A673 (cell line): ENCODE data around the gene CYB5A.

Experiments used
- CTCF ChIP-seq: fragments of 300-800, 200-600 bp; sonication (generic); conservative IDR thresholded peaks from 2 replicates; pipeline ENCODE4 v1.5.1; 2017; ENCODE audit warnings: low read depth, mild to moderate bottlenecking, antibody characterized with exemption, low read length, moderate library complexity, mixed read lengths
- EZH2 ChIP-seq: fragments of 200-600 bp; sonication (generic); IDR thresholded peaks from 2 replicates; pipeline ENCODE4 v1.6.1; 2017; ENCODE audit warnings: borderline replicate concordance, low read depth, mild to moderate bottlenecking, mixed read lengths, antibody characterized with exemption, low read length; ENCODE audit not compliant: poor library complexity, severe bottlenecking

GRCh38 chr18:74213429-74213828, 78.3 kb downstream of the CYB5A start:
- no peak for TF ChIP-seq CTCF
- TF ChIP-seq EZH2: no peak
